Effector CD8-positive, alpha-beta T cell (primary cell): Measurements from ENCODE around the gene PIANP.
A peak's percentile ranks its signal among the peaks of the same experiment; 100 is the strongest.

Source experiments
- DNase-seq: peaks from one replicate; lab custom pipeline; 2025; lab: John Stamatoyannopoulos, UW

The PIANP gene

DNA sequence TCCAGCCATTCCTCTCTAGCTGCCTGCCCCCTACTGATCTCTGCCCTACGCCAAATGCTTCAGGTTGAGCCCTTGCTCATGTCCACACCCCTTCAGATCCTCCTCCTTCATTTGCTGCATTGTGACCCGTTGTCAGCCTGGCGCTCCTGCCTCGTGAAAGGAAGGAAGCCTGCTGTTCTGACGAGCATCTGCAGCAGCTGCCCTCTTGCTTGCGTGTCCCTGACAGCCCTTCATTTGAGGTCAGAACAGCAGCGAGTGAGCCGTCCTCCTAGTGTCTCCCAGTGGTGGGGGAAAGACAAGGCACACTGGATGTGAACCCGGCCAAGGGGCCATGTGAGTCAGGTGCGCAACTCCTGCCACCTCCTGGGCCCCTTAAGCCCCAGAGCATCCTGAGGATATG is 3.0 kb upstream of the PIANP start:
- no peak for DNase-seq

DNA sequence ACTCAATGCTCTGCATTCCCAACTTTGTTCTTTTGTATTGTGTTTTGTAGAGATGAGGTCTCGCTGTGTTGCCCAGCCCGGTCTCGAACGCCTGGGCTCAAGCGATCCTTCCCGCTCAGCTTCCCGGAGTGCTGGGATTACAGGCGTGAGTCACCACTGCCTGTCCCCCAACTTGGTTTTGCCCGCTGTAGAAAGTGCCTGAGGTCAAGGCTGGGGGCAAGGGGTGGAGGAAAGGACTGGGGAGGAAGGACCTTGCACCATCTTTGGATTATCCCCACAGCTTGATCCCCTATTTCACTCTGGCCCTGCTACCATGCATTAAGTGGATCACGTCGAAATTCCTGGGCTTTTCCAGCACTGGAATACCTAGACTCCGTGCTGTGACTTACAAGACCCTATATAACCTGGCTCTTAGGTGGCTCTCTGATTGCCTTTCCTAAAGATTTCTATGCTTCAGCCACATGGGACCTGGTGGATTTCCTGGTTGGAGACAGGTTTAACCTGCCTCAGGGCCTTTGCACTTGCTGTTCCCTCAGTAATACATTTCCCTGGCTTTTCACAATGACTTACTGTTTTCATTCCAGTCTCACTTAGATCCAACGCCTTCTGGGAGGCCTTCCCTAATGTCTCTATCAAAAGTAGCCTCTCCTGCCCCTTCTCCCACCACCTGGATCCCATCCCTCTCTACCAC is 608 bp upstream of the PIANP start:
- DNase-seq: no peak

DNA sequence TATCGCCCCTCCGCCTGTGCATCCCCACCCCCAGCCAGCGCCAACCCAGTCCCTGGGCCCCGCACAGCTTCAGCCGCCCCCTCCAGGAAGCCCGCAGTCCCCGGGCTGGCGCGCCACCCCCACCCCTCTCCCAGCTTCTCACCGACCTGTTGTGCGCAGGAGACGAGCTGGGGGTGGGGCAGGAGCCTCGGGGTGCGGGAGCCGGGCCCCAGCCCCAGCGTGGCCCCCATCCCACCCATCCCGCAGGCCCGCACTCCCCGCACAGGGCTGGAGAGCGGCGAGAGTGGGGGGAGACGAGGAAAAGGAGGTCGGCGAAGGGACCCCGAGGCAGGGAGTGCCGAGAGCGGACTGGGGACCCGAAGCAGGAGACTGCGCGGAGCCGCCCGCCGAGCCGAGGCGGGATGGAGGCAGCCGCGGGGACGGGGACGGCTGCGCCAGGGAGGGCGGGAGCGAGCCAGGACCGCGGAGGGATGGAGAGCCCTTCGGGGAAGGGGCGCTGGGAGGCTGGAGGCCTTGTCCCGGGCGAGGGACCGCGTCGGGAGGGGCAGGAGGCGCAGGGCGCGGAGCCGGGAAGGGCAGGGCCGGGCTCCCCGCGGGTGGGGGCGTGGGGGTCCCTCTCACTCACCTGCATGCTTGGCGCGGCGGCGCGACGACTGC is 498 bp downstream of the PIANP start:
- DNase-seq: no peak

DNA sequence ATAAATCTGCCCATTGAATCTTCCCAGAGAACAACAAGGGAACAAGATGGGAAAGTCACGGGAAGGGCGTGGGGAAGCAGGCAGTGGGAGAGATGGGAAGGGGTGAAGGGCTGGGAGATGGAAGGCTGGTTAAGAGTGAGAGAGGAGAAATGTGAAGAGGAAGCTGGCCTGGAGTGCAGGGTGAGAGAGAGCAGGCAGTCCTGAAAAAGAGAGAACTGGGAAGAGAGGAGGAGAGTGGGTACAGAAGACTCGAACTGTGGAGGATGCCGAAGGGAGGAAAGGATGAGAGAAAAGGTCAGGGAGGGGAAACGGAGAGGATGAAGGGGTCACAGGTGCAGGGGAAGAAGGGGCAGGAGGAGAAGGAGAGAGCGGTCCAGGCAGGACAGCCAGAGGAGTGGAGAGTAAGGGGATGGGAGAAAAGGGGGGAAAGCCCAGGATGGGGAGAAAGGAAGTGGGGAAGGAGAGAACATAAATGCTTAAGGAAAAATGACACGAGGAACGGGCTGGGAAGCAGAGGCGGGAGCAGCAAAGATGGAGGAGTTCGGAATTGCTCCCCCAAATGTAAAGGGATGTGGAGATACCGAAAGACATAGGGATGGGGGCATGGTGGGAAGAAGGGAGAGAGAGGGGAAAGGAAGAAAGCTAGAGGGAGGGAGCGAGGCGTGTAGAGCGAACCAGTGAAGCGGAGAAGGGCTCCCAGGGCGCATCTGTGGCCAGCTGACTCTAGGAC is 1.2 kb downstream of the PIANP start:
- no peak for DNase-seq

DNA sequence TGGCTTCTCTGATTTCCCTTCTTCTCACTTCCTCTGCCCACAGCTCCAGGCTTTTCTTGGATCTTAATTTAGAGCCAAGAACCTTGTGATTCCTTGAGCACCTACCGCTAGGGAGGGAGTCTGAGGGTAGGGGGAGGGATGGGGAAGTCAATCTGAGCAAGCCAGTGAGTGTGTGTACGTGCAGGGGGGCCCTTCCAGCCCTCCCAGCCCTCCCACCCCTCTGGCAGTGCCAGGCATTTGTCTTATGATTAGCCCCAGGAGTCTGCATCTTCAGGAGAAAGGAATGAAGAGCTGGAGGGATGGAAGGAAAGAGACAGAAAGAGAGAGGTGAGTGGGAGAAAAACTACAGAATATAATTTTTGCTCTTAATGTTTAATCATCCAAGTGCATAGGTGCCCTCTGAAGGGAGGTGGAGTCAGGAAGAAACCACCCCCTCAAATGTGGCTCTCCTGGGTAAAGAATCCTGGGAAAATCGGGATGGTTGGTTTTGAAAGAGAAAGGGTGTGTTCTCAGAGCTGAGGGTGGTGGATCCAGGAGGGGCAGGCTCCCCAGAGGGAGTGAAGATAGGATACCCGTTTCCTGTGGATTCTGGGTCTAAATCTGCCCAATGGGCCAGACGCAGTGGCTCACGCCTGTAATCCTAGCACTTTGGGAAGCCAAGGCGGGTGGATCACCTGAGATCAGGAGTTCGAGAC is 2.1 kb downstream of the PIANP start:
- no peak for DNase-seq

DNA sequence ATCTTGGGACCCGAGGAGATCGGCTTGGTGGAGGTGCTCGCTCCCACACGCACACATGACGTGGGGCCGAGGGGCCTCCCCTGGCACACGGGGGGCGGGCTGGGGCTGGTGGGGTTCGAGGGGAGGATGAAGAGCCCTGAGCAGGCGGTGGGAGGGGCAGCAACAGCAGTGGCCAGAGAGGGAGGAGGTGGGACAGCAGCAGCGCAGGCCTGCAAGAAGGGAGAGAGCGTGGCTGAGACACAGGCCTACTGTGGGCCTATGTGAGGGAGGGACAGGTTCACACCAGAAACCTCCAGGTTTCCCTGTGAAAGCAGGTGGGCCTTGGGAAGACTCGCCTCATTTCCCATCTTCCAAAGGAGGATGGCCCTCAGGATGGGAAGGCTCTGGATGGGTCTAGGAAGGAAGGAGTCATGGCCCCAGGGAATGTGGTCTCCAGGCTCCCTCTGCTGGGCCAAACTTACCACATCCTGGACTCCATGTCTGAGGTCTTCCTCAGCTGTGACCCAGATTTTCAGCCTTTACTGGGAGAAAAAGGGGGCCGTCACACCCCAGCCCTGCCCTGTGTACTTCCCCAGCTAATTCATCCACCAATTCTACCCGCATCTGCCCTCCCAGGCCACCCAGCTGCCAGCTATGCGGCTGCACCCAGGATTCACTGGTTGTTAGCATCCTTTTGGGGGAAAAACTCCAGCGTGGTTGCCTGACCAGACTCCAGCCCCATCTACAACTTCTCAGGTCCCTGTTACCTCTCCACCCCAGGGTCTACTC is 2.8 kb downstream of the PIANP start:
- no peak for DNase-seq

DNA sequence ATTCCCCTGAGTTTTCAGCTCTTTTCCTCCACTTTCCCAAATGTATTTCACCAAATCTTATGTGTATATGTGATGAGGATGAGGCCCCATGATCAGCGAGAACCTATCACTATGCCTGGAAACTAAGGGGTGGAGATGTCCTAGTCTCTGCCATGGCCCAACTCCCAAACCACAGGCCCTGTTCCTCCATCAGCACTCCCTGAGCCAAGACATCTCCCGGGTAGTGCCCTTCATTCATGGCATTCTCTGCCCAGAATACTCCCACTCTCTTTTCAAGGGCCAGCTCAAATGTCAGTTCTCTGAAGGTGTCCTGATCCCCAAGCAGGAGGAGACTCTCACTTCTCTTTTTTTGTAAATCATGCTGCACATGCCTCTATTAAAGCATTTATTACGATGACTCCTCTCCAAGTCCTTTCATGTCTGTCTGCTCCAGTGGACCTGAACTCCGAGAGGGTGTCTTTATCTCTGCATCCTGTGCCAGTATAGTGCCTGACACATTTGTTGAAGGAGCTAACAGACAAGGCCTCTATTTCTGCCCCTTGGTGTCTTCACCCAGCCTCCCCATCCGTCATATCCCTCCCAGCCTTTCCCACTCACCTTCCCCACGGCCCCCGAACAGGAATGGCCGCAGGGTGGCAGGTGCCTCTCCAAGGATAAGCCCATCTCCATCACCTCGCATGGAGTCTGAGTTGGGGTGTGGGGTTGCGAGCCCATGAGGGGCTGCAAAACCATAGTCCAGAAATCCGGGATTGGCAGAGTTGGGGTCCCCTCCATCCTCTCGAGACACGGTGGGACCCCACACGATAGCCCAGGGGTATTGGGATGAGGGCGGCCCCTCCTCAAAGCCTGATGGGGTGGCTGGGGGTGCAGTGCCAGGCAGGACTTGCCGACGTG is 3.7 kb downstream of the PIANP start:
- DNase-seq: no peak

DNA sequence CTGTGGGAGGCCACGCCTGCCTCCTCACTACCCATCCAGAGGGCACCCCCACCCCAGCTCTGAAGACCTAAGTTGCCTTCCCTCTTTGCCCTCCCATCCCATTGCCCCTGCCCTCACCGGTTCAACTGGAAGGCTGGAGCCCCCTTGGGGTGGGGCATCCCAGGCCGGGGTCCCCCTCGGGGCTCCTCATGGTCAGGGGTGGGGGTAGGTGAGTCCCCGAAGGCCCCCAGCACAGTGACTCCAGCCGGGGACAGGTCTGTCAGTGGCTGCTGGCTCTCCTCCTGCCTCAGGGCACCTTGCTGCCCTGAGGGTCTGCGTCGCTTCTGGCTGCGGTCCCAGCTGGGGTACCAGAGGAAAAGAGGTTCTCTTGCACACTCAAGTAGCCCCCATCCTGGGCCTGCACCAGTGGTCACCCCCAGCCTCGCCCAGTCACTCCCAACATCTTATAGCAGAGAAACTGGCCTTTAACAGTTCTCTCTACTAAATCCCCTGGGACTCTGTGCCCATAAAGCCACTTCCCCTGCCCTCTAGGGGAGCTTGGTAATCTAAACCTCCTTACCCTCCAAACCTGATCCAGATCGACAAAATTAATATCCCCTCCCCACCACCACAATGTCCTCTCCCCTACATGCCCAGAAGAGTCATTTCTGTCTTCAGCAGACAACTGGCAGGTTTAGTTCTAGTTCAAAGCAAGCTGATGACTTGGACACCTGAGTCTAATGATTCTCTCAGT is 5.1 kb downstream of the PIANP start:
- DNase-seq: no peak

DNA sequence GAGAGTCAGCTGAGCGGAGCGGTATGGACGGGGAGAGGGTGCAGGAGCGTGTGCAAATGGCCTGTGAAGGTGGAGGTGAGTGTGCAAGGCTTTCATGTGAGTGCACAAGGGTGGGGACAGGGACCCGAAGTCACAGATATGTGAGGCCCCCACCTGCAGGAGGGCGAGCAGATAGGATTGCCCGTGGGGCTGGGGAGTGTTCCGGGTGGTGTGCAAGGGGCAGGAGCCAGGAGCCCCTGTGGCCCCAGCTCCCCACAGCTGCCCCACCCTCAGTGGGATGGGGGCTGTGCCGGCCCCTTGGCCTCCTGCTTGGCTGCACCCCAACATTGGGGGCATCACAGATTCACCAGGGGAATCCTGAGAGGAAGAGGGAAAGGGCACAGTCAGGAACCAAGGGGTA is 5.9 kb downstream of the PIANP start:
- DNase-seq: no peak

DNA sequence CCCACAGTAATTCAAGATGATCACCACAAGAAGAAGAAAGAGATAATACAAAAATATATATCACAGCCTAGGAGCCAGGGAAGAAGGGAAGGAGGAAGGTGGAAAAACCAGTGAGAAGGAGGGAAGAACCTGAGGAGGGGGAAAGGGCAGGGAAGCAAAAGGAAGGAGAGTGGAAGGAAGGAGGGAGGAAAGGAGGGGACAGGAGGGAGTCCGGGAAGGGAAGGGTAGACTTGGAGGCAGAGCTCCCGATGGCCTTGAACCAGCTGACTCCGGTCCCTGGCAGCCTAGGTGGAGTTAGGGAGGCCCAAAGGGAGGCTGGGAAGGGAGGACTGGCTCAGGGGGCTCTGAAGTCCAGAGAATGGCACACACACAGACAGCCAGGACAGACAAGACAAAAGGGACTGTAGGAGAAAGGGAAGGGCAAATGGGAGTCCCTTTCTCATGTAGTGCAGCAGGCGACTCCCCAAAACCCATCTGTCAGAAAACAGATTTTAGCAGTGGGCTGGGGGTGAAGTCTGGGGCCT is 6.7 kb downstream of the PIANP start:
- DNase-seq: no peak

DNA sequence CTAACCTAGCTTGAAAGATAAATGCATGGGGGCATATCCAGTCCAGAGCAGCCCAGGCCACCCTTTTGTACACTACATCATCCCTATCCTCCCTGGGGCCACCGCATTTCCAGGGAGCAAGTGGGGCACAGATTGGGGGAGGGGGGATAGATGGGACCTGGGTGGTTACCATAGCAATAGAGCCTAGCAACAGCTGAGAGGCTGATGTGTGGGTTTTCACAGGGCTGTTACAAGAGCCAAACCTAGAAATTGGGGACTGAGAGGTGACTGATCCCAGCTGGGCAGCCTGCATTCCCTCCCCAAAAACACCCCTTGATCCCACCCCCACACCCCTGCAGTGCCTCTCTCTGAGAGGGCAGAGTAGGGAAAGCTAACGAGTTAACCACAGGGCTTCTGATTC is 7.7 kb downstream of the PIANP start:
- no peak for DNase-seq

DNA sequence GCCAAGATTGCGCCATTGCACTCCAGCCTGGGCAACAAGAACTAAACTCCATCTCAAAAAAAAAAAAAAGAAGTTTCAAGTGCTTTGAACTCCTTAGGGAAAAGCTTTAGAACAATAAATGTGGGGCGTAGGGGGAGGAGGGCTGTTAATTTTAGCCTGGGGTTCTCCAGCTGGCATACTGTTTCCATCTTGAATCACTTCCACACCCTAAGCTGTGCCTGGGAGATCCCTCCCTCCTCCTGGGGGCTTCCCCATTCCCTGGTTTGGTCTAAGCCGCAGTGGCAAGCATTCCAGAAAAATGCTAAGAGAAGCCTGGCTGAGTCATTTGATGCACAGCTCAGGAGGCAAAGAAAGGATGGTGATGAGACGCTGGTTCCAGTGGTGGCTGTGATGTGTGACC is 9.1 kb downstream of the PIANP start:
- DNase-seq: no peak

DNA sequence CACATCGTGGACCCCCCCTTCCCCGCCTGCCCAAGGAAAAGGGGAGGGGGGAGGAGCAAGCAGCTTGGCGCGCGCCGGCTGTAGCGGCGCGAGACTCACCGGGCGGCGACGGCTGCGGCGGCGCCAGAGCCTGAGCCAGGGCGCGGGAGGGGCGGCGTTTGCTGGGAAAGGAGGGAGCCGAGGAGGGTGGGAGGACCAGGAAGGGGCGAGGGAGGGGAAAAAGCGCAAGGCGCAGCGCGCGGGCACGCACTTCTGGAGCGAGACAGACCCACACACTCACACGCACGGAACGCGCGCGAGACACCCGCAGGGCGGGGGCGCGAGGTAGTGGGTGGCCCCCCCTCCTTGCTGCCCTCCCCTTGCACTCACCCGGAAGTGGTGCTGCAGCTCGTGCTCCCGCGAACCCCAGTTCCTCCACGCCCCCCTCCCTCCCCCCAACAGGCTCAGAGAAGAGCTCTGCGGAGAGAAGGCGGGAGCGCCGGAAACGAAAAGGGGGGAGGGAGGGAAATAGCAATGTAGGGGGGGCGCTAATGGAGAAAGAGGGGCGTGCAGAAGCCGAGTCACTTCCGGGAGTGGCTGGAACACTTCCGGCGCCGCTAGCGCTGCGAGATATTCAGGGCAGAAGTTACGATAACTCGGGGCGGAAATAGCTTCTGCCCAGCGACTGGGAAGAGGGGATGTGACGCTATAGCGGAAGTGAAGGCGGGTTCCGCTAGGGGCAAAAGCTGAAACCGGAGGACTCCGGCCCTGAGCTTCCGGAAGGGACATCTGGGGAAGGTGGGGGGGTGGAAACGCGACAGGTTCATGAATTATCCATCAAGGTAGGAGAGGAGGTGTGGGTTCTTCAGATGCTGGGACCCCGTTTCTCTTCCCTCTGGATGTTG is 11.4 kb downstream of the PIANP start, which contains the start of gene ZNF384:
Gene ZNF384, minus strand, starts transcription at position 377 of the 884 bp plus-strand sequence. CDS start 9,855 bp downstream, outside the sequence.
- DNase-seq: peak; percentile 99

DNA sequence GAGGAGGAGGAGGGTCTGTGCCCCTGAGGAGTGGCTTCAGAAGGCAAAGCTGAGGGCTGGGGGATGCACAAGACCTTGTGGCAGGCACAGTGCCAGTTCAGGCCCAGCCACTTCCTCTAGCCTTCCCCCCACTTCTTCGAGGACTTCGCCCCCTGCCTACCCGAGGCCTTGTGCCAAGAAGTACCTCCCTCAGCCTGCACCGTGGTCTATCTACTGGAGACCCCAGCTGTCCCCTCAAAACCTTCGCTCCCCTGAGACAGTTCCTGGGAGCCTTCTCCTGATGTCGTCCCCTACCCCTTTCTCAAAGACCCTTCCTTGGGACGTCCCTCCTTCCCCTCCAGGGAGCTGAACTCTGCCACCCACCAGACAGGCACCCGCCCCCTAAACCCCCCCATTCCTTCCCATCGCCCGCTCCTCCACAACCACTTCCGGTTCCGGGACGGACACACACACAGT is 12.0 kb downstream of the PIANP start:
- peak; percentile 43 for DNase-seq

DNA sequence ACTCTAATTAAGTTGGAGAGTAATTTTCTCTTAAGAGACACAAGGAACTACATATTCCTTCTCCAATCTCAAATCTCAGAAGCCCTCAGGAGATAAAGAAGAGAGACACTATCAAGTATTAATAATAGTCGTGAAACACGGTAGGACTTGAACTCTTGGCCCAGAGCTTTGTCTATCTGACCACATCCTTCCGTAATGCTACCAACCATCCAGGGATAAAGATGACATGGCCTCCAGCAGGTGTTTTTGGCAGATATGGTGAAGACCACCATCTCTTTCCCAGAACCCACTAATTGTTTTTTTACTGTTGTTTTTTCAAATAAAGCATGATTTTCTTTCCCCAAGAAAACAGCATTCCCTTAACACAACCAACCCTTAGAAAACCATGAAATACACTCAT is 14.8 kb downstream of the PIANP start:
- no peak for DNase-seq

DNA sequence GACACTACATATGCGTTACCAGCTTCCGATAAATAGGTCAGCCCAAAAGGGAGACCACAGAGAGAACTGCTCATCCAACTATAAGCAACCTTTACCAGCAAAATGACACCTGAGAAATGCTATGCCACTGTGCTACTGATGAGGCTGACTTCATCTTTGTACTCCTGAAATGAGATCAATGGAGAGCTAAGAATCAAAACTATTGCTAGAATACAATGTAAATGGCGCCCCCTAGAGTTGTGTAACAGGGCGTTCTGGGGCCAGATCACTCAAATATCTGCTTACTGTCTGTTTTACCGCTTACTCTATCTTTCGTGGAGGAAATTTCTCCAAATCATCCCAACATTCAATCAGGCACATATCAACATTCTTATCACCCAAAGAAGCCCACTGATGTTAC is 16.0 kb downstream of the PIANP start:
- DNase-seq: peak; percentile 26

DNA sequence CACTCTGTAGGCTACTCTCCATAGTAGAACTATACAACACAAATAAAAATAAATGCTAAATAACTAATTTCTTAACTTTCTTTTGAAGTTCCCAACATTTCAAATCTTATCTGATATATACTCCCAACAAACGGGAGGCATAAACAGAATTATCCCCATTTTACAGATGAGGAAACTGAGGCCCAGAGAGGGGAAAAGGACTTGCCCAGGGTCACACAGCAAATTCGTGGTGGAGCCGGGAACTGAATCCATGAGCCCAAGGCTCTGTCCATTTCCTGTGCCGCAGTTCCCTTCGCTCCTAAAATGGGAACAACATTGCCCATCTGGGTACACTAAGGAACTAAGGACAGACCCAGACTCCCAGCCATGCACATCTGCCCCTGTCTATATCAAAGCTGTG is 23.7 kb downstream of the PIANP start:
- no peak for DNase-seq

DNA sequence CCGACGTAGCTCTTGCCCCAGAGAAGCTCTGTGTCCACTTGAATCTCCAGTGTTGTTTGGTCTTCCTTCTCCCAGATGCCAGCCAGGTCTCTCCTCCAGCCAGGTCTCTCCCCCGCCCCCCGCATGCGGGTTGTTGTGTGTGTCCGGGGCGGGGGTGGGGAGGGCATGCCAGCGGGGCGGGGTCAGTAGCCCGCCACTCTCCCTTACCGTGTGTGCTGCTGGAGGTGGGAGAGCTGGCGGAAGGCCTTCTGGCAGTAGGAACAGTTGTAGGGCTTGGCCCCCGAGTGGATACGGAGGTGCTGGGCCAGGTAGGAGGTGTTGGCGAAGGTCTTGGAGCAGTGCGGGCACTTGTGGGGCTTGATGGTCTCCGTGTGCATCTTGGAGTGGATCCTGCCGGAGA is 28.5 kb downstream of the PIANP start:
- no peak for DNase-seq
